T-cell (primary cell): Measurements from ENCODE around the gene EXOC6. TPM values are rescaled to one million over a fixed set of nuclear protein-coding genes. Genes with fewer than 3 reads are reported as not detected.

ENCODE experiments used
- ATAC-seq, 4 experiments: fragments of 200-7000 bp in 3 of 4; fragments of 150-1000 bp in 1 of 4; cut with Tn5 transposase; replicated peaks in 1 of 4; 1 replicate in 3 of 4; 2 replicates in 1 of 4; pipeline ENCODE4 v1.10.0; 2021; ENCODE audit warnings: moderate library complexity in 3 of 4, mild to moderate bottlenecking in 2 of 4, moderate number of reproducible peaks in 1 of 4
- CTCF ChIA-PET, 2 donors: fragments of 300-600 bp; sonication (Branson Sonifier 250); formaldehyde crosslinking; loops; one replicate each; lab custom pipeline; 2022; ENCODE audit warnings: antibody characterized with exemption in 2 of 2; lab: Charles Lee
- POLR2A ChIA-PET, 2 donors: fragments of 300-600 bp; sonication (Branson Sonifier 250); formaldehyde crosslinking; loops; one replicate each; lab custom pipeline; 2022; ENCODE audit warnings: antibody characterized with exemption in 2 of 2; lab: Charles Lee
- DNase-seq, 35 experiments: peaks; one replicate each; pipeline versions ENCODE4 v3.0.0 to v3.0.0-alpha.2; 2013 to 2023
- H3K27ac ChIP-seq: one replicate; pipeline ENCODE4 v1.5.1; 2013; ENCODE audit warnings: low read length
- H3K27me3 ChIP-seq, 2 experiments: replicated peaks in 1 of 2; 1 replicate in 1 of 2; 2 replicates in 1 of 2; pipeline versions ENCODE4 v1.6.1 to v1.7.0; 2013; ENCODE audit warnings: low read length in 1 of 2, mixed read lengths in 1 of 2; ENCODE audit not compliant: control insufficient read depth in 2 of 2, insufficient read depth in 2 of 2; ENCODE audit errors: extremely low read depth in 1 of 2
- H3K36me3 ChIP-seq, 2 donors: 1 replicate in 1 of 2; 2 replicates in 1 of 2; pipeline versions ENCODE4 v1.6.1 to v1.7.0; 2013; ENCODE audit warnings: low read length in 1 of 2; ENCODE audit not compliant: control insufficient read depth in 2 of 2, insufficient read depth in 1 of 2; ENCODE audit errors: extremely low read depth in 1 of 2
- H3K4me1 ChIP-seq, 2 experiments: 1 replicate in 1 of 2; 2 replicates in 1 of 2; pipeline versions ENCODE4 v1.6.1 to v1.7.0; 2013; ENCODE audit warnings: low read length in 2 of 2, mixed read lengths in 1 of 2; ENCODE audit not compliant: insufficient read depth in 2 of 2, control insufficient read depth in 1 of 2; ENCODE audit errors: extremely low read depth in 1 of 2
- H3K4me3 ChIP-seq, 2 donors: 1 replicate in 1 of 2; 2 replicates in 1 of 2; pipeline versions ENCODE4 v1.5.1 to v1.7.0; 2013; ENCODE audit warnings: mild to moderate bottlenecking in 2 of 2, low read length in 1 of 2, moderate library complexity in 1 of 2; ENCODE audit not compliant: control insufficient read depth in 1 of 2; ENCODE audit errors: extremely low read depth in 1 of 2
- H3K9me3 ChIP-seq: 2 replicates; pipeline ENCODE4 v1.7.0; 2013
- H3K27ac Mint-ChIP-seq, 2 donors: one replicate each; pipeline ENCODE4 v1.8.0; 2020 to 2021; ENCODE audit warnings: mild to moderate bottlenecking in 2 of 2, mixed read lengths in 2 of 2
- H3K27me3 Mint-ChIP-seq, 2 donors: one replicate each; pipeline ENCODE4 v1.8.0; 2021 to 2022; ENCODE audit warnings: mixed read lengths in 2 of 2
- H3K36me3 Mint-ChIP-seq: one replicate; pipeline ENCODE4 v1.8.0; 2021; ENCODE audit warnings: mixed read lengths
- H3K4me1 Mint-ChIP-seq, 3 donors: one replicate each; pipeline ENCODE4 v1.8.0; 2020 to 2022; ENCODE audit warnings: mixed read lengths in 3 of 3, mild to moderate bottlenecking in 1 of 3
- H3K4me3 Mint-ChIP-seq, 3 donors: one replicate each; pipeline ENCODE4 v1.8.0; 2020 to 2022; ENCODE audit warnings: mild to moderate bottlenecking in 3 of 3, mixed read lengths in 3 of 3, moderate library complexity in 3 of 3
- H3K9me3 Mint-ChIP-seq, 3 donors: one replicate each; pipeline ENCODE4 v1.8.0; 2020 to 2022; ENCODE audit warnings: mixed read lengths in 3 of 3
- WGBS: methylation state at CpG from one replicate; pipeline ENCODE4 v1.1.5; 2013; ENCODE audit warnings: missing lambda C conversion rate; ENCODE audit not compliant: insufficient coverage; 5-methylcytosine and 5-hydroxymethylcytosine counted together
- total RNA-seq, 35 experiments: library from RNA in 6 of 35; stranded (reverse) in 6 of 35; fragments of 120-200 nt in 1 of 35; gene quantifications; one replicate each; pipeline versions ENCODE4 v1.2.1 to v1.2.4 and lab custom pipeline; 2013 to 2026

EXOC6 gene
- total RNA-seq, 5 donors from 2014 or later (not counting 1 experiment from before 2014, with no cell fraction given), result 8.7 to 13.3 (median 9.7) TPM

DNA sequence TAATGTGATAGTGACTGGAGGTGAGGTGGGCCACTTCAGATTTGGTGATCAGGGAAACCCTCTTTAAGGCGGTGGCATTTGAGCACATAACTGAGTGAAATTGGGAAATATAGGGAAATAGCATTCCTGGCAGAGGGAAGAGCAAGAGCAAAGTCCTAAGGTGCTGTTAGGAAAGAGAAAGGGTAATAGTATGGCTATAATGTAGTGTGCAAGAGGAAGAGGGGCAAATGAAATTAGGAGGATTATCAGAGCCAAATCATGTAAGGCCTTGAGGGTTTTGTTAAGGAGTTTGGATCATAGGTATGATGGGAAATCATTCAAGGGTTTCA is 184.5 kb downstream of the EXOC6 start:
- Histone ChIP-seq H3K36me3 (no peaks in the 10 kb centered on the region), H3K9me3 (no peaks in the 10 kb centered on the region), H3K4me3 (no peak overlapping the region), H3K4me1 (no peaks in the 10 kb centered on the region), H3K27ac (no peak overlapping the region), H3K27me3 (no peaks in the 10 kb centered on the region)
- Mint-ChIP-seq H3K27ac (no peak overlapping the region), H3K9me3 (no peaks in the 10 kb centered on the region), H3K4me1 (no peaks in the 10 kb centered on the region), H3K27me3 (no peaks in the 10 kb centered on the region), H3K36me3 (peaks cover 20% of the 10 kb centered on the region), H3K4me3 (no peak overlapping the region)
- no peak for ATAC-seq
- POLR2A ChIA-PET, result no interaction called here
- 100% methylated on average over 1 of the region's 1 CpG for WGBS
- CTCF ChIA-PET, result no interaction called here
- no peak for DNase-seq

DNA sequence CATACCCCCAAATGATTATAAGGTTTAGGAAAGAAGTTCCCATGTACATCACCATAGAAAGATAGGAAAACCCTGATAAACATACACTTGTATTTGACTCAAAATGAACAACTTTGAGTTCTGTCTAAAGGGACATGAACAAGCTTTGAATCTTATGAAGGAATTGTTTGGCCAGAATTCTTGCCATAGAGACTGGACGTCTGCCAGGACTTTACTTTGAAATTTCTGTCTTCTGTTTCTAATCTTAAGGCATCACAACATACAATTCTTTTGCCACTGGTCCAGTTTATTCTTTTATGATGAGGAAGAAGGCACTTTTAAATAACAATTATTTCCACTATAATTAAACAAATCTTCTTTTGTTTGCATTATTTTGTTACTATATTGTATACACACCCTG is 186.1 kb downstream of the EXOC6 start:
- Histone ChIP-seq H3K9me3 (no peaks in the 10 kb centered on the region), H3K4me1 (no peaks in the 10 kb centered on the region), H3K27ac (no peak overlapping the region), H3K27me3 (no peaks in the 10 kb centered on the region), H3K4me3 (no peak overlapping the region), H3K36me3 (no peaks in the 10 kb centered on the region)
- ChIA-PET POLR2A (interaction anchor here in 1 of 2 donors (0.6 kb wide), 1 partner anchor 516 kb away, joined by 3 read pairs; no protein-coding TSS in a partner anchor), CTCF (no interaction called here)
- WGBS, result no CpG with 5 or more reads among the region's 1 CpG
- no peak overlapping the region for H3K27ac Mint-ChIP-seq
- H3K36me3 Mint-ChIP-seq, result peaks cover 9% of the 10 kb centered on the region
- H3K4me1 Mint-ChIP-seq, result no peaks in the 10 kb centered on the region
- no peak for ATAC-seq
- no peaks in the 10 kb centered on the region for H3K9me3 Mint-ChIP-seq
- H3K27me3 Mint-ChIP-seq, result no peaks in the 10 kb centered on the region
- DNase-seq, result no peak
- H3K4me3 Mint-ChIP-seq, result no peak overlapping the region

DNA sequence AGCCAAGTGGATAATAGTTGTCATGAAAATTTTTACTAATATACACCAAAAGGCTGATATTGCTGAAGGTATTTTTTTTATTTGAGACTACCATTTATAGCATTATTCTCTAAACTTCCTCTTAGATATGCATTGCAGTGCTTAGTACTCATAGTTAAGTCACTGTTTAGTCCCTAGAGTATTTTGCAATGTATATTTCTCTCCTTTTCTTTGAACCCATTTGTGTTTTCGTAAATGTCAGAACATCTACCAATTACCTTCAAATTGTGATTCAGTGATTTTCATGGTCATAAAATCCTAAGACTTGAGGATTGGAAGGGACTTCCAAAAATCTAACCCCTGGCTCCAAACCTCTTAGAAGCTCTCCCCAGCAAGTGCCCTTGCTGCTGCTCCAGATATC is 190.8 kb downstream of the EXOC6 start:
- CTCF ChIA-PET, result interaction anchor here in 1 of 2 donors (0.6 kb wide), 1 partner anchor 27 kb away, joined by 3 read pairs; no protein-coding TSS in a partner anchor
- H3K9me3 Mint-ChIP-seq, result no peaks in the 10 kb centered on the region

DNA sequence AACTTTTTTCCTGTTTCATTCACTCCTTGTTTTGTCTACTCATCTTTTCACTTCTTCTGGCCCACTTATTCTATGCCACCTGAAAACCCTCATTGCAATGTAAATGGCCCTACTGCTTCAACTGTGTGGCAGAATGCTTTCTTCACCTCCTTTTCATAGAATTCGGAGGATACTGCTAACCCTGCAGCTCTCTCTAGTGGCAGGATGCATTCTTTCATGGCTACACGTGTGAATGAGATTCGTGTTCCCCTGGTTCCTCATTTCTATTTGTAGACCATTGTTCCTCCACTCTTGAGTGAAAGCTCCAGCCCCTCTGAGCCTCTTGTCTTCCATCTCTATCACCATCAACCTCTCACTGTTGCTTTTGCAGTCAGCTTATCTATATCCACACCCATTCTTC is 191.4 kb downstream of the EXOC6 start:
- Mint-ChIP-seq H3K9me3 (no peaks in the 10 kb centered on the region), H3K27me3 (no peaks in the 10 kb centered on the region), H3K4me1 (no peaks in the 10 kb centered on the region), H3K4me3 (no peak overlapping the region), H3K27ac (no peak overlapping the region), H3K36me3 (peaks cover 28% of the 10 kb centered on the region)
- no peaks in the 10 kb centered on the region for H3K9me3 ChIP-seq
- DNase-seq (peak in 1 of 35 experiments; percentile 6), ATAC-seq (no peak)
- whole genome bisulfite sequencing, result 32% methylated on average over 3 of the region's 3 CpGs
- H3K27me3 ChIP-seq, result no peaks in the 10 kb centered on the region
- no peak overlapping the region for H3K27ac ChIP-seq
- no peak overlapping the region for H3K4me3 ChIP-seq
- H3K4me1 ChIP-seq, result no peaks in the 10 kb centered on the region
- ChIA-PET CTCF (no interaction called here), POLR2A (no interaction called here)
- no peaks in the 10 kb centered on the region for H3K36me3 ChIP-seq

More for the DNA sequence above, 190.8 kb downstream of the EXOC6 start:
- ATAC-seq (no peak), DNase-seq (no peak)
- H3K27ac ChIP-seq, result no peak overlapping the region
- no peaks in the 10 kb centered on the region for H3K4me1 Mint-ChIP-seq
- H3K27me3 ChIP-seq, result no peaks in the 10 kb centered on the region
- H3K4me3 ChIP-seq, result no peak overlapping the region
- no peak overlapping the region for H3K4me3 Mint-ChIP-seq
- WGBS, result no CpG with 5 or more reads among the region's 1 CpG
- H3K27me3 Mint-ChIP-seq, result no peaks in the 10 kb centered on the region
- no peaks in the 10 kb centered on the region for H3K4me1 ChIP-seq
- no peak overlapping the region for H3K27ac Mint-ChIP-seq
- no peaks in the 10 kb centered on the region for H3K36me3 ChIP-seq
- POLR2A ChIA-PET, result no interaction called here
- peaks cover 28% of the 10 kb centered on the region for H3K36me3 Mint-ChIP-seq
- H3K9me3 ChIP-seq, result no peaks in the 10 kb centered on the region

DNA sequence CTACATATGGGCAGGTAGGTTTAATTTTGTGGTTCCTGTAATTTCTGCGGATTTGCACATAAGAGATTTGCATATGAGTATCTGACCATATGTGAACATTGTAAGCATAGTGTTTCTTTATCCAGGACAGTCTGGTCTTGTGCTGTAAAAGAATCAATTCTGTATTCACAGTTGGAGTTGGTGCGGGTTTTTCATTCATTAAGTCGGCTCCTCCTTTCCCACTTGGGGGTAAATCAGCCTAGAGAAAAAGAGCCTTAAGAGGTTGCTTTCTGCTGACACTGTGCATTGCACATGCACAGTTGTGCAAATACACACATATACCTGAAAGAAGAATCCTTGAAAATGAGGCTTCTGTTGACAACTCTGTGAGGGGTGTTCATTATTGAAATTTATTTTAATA is 206.2 kb downstream of the EXOC6 start:
- 100% methylated on average over 1 of the region's 3 CpGs for WGBS
- ChIA-PET POLR2A (no interaction called here), CTCF (no interaction called here)

DNA sequence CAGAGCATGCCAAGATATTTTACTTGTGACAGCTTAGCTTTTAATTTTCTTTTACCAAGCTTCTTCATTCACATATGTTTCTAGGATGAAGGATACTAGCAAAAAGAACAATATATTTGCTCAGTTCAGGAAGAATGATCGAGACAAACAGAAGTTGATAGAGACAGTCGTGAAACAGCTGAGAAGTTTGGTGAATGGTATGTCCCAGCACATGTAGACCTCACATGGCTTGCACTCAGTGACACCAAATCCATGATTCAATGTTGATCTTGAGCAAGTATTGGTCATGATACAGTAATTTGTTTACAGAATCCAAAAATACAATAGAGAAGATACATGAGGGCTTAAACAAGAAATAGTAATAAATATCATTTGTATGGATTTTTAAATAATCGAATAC is 209.8 kb downstream of the EXOC6 start:
- Mint-ChIP-seq H3K36me3 (peaks cover 36% of the 10 kb centered on the region), H3K4me1 (peaks cover 20 to 24% (median 20%) of the 10 kb centered on the region in 3 donors), H3K27ac (no peak overlapping the region), H3K4me3 (no peak overlapping the region), H3K9me3 (no peaks in the 10 kb centered on the region), H3K27me3 (peaks cover 4 to 22% of the 10 kb centered on the region in 2 donors)
- Histone ChIP-seq H3K4me3 (no peak overlapping the region), H3K36me3 (peaks cover 0 to 3% of the 10 kb centered on the region in 2 donors), H3K9me3 (no peaks in the 10 kb centered on the region), H3K4me1 (peaks cover 0 to 20% of the 10 kb centered on the region in 2 experiments), H3K27me3 (peaks cover 6 to 24% of the 10 kb centered on the region in 2 experiments), H3K27ac (no peak overlapping the region)
- no peak for ATAC-seq
- no CpG with 5 or more reads among the region's 3 CpGs for WGBS
- POLR2A ChIA-PET, result interaction anchor here in 1 of 2 donors (0.6 kb wide), 1 partner anchor 74 kb away, joined by 3 read pairs; no protein-coding TSS in a partner anchor
- DNase-seq, result no peak
- CTCF ChIA-PET, result interaction anchor here (0.6 to 1.5 kb wide), 2 partner anchors 73 to 295 kb away, joined by 3 to 4 read pairs; no protein-coding TSS in a partner anchor

More for the DNA sequence above, 206.2 kb downstream of the EXOC6 start:
- DNase-seq, result no peak
- no peak for ATAC-seq
- Mint-ChIP-seq H3K4me3 (no peak overlapping the region), H3K27me3 (peaks cover 0 to 6% of the 10 kb centered on the region in 2 donors), H3K4me1 (peaks cover 0 to 1% (median 0%) of the 10 kb centered on the region in 3 donors), H3K36me3 (peaks cover 35% of the 10 kb centered on the region), H3K9me3 (no peaks in the 10 kb centered on the region), H3K27ac (no peak overlapping the region)
- H3K4me1 ChIP-seq, result no peaks in the 10 kb centered on the region
- H3K4me3 ChIP-seq, result no peak overlapping the region
- H3K36me3 ChIP-seq, result peaks cover 0 to 3% of the 10 kb centered on the region in 2 donors
- H3K27ac ChIP-seq, result no peak overlapping the region
- H3K9me3 ChIP-seq, result no peaks in the 10 kb centered on the region
- H3K27me3 ChIP-seq, result peaks cover 0 to 3% of the 10 kb centered on the region in 2 experiments
